OCI-LY3 (cell line): ENCODE data around the gene AHSG.

Source experiments
- EZH2phosphoT487 ChIP-seq: fragments of 200-600 bp; shearing (Covaris generic); IDR thresholded peaks from 2 replicates; pipeline ENCODE4 v1.6.1; 2018; ENCODE audit warnings: antibody characterized with exemption, mixed run types, low read depth
- TF ChIP-seq, protein P1 (sequence below): fragments of 200-600, 300-600 bp; sonication (generic); IDR thresholded peaks from 2 replicates; pipeline ENCODE4 v1.5.1; 2014; ENCODE audit warnings: antibody characterized with exemption, low read length, low read depth

DNA sequence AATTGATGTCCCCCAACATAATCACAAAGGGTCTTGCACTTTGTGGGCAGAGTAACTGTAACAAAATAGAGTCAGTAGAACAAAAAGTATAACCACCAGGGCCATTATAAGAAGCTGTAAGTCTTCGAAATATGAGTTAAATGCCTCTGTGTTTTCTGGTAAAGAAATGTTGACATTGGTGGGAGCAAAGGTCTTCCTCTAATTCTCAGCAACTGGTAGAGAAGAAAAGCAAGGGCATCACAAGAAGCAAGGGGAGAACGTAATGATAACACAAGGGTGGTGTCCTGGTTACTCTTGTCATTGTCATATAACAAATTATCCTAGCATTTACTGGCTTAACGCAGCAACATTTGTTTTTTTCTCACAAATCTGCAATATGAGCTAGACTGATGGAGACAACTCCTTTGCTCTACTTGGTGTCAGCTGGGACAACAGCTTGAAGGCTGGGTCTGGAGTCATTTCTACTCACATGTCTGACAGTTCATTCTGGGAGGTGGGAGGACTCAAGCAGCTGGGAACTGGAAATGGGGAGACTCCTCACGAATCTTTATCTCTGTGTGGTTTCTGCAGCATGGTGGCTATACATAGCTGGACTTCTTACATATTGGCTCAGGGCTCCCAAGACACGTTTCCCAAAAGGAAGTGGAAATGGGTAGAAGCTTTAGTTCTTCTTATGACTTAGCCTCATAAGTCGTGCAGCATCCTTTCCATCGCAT, 22.1 kb upstream of the AHSG start:
- TF ChIP-seq EZH2phosphoT487: no peak
- TF ChIP-seq, protein P1, sequence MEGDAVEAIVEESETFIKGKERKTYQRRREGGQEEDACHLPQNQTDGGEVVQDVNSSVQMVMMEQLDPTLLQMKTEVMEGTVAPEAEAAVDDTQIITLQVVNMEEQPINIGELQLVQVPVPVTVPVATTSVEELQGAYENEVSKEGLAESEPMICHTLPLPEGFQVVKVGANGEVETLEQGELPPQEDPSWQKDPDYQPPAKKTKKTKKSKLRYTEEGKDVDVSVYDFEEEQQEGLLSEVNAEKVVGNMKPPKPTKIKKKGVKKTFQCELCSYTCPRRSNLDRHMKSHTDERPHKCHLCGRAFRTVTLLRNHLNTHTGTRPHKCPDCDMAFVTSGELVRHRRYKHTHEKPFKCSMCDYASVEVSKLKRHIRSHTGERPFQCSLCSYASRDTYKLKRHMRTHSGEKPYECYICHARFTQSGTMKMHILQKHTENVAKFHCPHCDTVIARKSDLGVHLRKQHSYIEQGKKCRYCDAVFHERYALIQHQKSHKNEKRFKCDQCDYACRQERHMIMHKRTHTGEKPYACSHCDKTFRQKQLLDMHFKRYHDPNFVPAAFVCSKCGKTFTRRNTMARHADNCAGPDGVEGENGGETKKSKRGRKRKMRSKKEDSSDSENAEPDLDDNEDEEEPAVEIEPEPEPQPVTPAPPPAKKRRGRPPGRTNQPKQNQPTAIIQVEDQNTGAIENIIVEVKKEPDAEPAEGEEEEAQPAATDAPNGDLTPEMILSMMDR: no peak
